Left ventricle myocardium superior (tissue), 1 donor: ENCODE measurements around the gene TLCD3B. TPM values are rescaled to one million over a fixed set of nuclear protein-coding genes. Genes with fewer than 3 reads are reported as not detected.

Experiments
- ATAC-seq: fragments of 200-7000 bp; cut with Tn5 transposase; one replicate; pipeline ENCODE4 v1.9.1; 2020; ENCODE audit warnings: mild to moderate bottlenecking, moderate library complexity
- DNase-seq: peaks from one replicate; pipeline ENCODE4 v3.0.0-alpha.2; 2020
- intact Hi-C: fragments of 100-400 bp; cut with micrococcal nuclease; formaldehyde crosslinking; loops from one replicate; pipeline ENCODE4 v1.11.0; 2022
- total RNA-seq: library from RNA; stranded (reverse); fragmentation: NEBNext Ultra II Directional; extraction: Animal tissue kit (Norgen Biotek cat#: 25700); gene quantifications from one replicate; pipeline ENCODE4 v1.2.1, GENCODE V29; 2021
- donor health status: DM: no; HTN: yes; CAD: no; lungs with severe emphysema.

TLCD3B gene
- total RNA-seq, 1 donor from 2014 or later, result not detected

GRCh38 chr16:30009990-30010843, 20.9 kb downstream of the TLCD3B start:
- DNase-seq, result no peak
- intact Hi-C loops, result no loop called here
- ATAC-seq, result no peak

- DNase-seq (no peak), ATAC-seq (no peak)
- intact Hi-C loops, result no loop called here
Measured at GRCh38 chr16:30009085-30009862, 21.8 kb downstream of the TLCD3B start.

- ATAC-seq, result no peak
- peak; percentile 13 for DNase-seq
- intact Hi-C loops, result no loop called here
Measured at GRCh38 chr16:30007378-30007895, 23.6 kb downstream of the TLCD3B start.

- intact Hi-C loops, result no loop called here
- ATAC-seq (no peak), DNase-seq (no peak)
Measured at GRCh38 chr16:30006659-30007377, 24.3 kb downstream of the TLCD3B start.

- intact Hi-C loops, result no loop called here
- no peak for DNase-seq
- ATAC-seq, result no peak
Measured at GRCh38 chr16:30006095-30006473, 25.0 kb downstream of the TLCD3B start.

GRCh38 chr16:30005341-30006094, 25.6 kb downstream of the TLCD3B start:
- peak; percentile 64 for ATAC-seq
- intact Hi-C loops, result no loop called here
- DNase-seq, result peak; percentile 39

- intact Hi-C loops, result no loop called here
- DNase-seq (no peak), ATAC-seq (no peak)
Measured at GRCh38 chr16:30004811-30005242, 26.2 kb downstream of the TLCD3B start.

- intact Hi-C loops, result no loop called here
- DNase-seq (no peak), ATAC-seq (no peak)
Measured at GRCh38 chr16:30004424-30004776, 26.7 kb downstream of the TLCD3B start.

GRCh38 chr16:30003670-30004423, 27.2 kb downstream of the TLCD3B start:
- intact Hi-C loops, result no loop called here
- DNase-seq (no peak), ATAC-seq (no peak)

GRCh38 chr16:30002614-30003346, 28.3 kb downstream of the TLCD3B start:
- DNase-seq (no peak), ATAC-seq (no peak)
- intact Hi-C loops, result no loop called here

GRCh38 chr16:30000735-30001631, 30.1 kb downstream of the TLCD3B start:
- intact Hi-C loops, result no loop called here
- ATAC-seq, result no peak
- DNase-seq, result no peak

- no peak for DNase-seq
- intact Hi-C loops, result no loop called here
- ATAC-seq, result no peak
Measured at GRCh38 chr16:29999605-30000004, 31.5 kb downstream of the TLCD3B start.

- ATAC-seq (no peak), DNase-seq (no peak)
- intact Hi-C loops, result no loop called here
Measured at GRCh38 chr16:29996766-29997250, 34.3 kb downstream of the TLCD3B start.

GRCh38 chr16:29995911-29996765, 34.9 kb downstream of the TLCD3B start, which contains the start of gene INO80E:
TSS of gene INO80E (plus strand) at chr16:29996241. CDS start at chr16:29996311, 70 bp downstream.
- intact Hi-C loops, result no loop called here
- ATAC-seq, result peak; percentile 99

GRCh38 chr16:29995324-29995910, 35.7 kb downstream of the TLCD3B start, which contains the start of gene HIRIP3:
TSS of gene HIRIP3 (minus strand) at chr16:29995617. CDS start at chr16:29995605, 12 bp downstream.
- peak; percentile 81 for ATAC-seq
- intact Hi-C loops, result no loop called here

More at GRCh38 chr16:29995911-29996765, 34.9 kb downstream of the TLCD3B start, which contains the start of gene INO80E:
- peak; percentile 99 for DNase-seq

More at GRCh38 chr16:29995324-29995910, 35.7 kb downstream of the TLCD3B start, which contains the start of gene HIRIP3:
- peak; percentile 94 for DNase-seq
